Activated T-helper 17 cell treated with anti-CD3 and anti-CD28 coated beads, Interleukin-2, amount 50 U/mL, for 72 hours (primary cell): ENCODE data around the gene DNAH14. TPM values are rescaled to one million over a fixed set of nuclear protein-coding genes. Genes with fewer than 3 reads are reported as not detected.
"Not testable (repeated sequence)": the region's sequence is repeated elsewhere in the genome, so short reads cannot be mapped to it uniquely, and the experiment has no call there.

Experiments
- ATAC-seq: fragments of 150-1000 bp; cut with Tn5 transposase; replicated peaks from 2 replicates; pipeline ENCODE4 v1.10.0; 2021; ENCODE audit warnings: mild to moderate bottlenecking, moderate library complexity
- H3K27ac Mint-ChIP-seq: one replicate; pipeline ENCODE4 v1.8.0; 2022; ENCODE audit warnings: mixed read lengths
- H3K27me3 Mint-ChIP-seq: one replicate; pipeline ENCODE4 v1.8.0; 2022; ENCODE audit warnings: mixed read lengths
- H3K36me3 Mint-ChIP-seq: one replicate; pipeline ENCODE4 v1.8.0; 2022; ENCODE audit warnings: low read depth, mild to moderate bottlenecking, mixed read lengths
- H3K4me1 Mint-ChIP-seq: one replicate; pipeline ENCODE4 v1.8.0; 2022; ENCODE audit warnings: mixed read lengths
- H3K4me3 Mint-ChIP-seq: one replicate; pipeline ENCODE4 v1.8.0; 2022; ENCODE audit warnings: mild to moderate bottlenecking, mixed read lengths
- H3K9me3 Mint-ChIP-seq: one replicate; pipeline ENCODE4 v1.8.0; 2022; ENCODE audit warnings: mixed read lengths
- total RNA-seq, 2 donors: library from RNA; stranded (reverse); gene quantifications; one replicate each; pipeline ENCODE4 v1.2.3, GENCODE V29; 2022

DNAH14 gene
- total RNA-seq, 2 donors from 2014 or later = 0.16 to 2.2 TPM

DNA sequence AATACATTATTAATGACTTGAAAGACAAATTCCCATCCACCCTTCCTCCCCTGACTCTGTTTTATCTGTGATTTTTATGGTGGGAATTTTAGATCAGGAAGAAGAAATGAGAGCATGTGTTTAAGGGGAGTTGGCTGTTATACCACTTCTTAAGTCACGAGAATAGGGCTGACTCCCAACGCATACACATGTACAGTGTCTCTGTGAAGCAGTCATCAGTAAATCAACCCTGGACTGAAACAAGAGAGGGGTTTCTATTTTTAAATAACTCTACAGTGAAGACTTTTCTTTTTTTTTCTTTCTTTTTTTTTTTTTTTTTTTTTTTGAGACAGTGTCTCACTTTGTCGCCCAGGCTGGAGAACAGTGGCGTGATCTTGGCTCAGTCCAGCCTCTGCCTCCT, 392.3 kb downstream of the DNAH14 start:
- Mint-ChIP-seq H3K9me3 (no peaks in the 10 kb centered on the region), H3K27me3 (peaks cover 5% of the 10 kb centered on the region), H3K4me3 (no peak overlapping the region), H3K4me1 (no peaks in the 10 kb centered on the region), H3K36me3 (no peaks in the 10 kb centered on the region), H3K27ac (no peak overlapping the region)
- ATAC-seq = no peak

- Mint-ChIP-seq H3K9me3 (no peaks in the 10 kb centered on the region), H3K27ac (no peak overlapping the region)
- no peak for ATAC-seq
Measured at GRCh38 chr1:225329041-225329440, 399.6 kb downstream of the DNAH14 start.

GRCh38 chr1:225329996-225330395, 400.5 kb downstream of the DNAH14 start:
- not testable (repeated sequence) for H3K9me3 Mint-ChIP-seq, H3K27ac Mint-ChIP-seq, H3K27me3 Mint-ChIP-seq, ATAC-seq, H3K4me1 Mint-ChIP-seq, H3K36me3 Mint-ChIP-seq, H3K4me3 Mint-ChIP-seq

More at GRCh38 chr1:225329041-225329440, 399.6 kb downstream of the DNAH14 start:
- no peak overlapping the region for H3K4me3 Mint-ChIP-seq
- no peaks in the 10 kb centered on the region for H3K27me3 Mint-ChIP-seq
- no peaks in the 10 kb centered on the region for H3K36me3 Mint-ChIP-seq
- no peaks in the 10 kb centered on the region for H3K4me1 Mint-ChIP-seq

DNA sequence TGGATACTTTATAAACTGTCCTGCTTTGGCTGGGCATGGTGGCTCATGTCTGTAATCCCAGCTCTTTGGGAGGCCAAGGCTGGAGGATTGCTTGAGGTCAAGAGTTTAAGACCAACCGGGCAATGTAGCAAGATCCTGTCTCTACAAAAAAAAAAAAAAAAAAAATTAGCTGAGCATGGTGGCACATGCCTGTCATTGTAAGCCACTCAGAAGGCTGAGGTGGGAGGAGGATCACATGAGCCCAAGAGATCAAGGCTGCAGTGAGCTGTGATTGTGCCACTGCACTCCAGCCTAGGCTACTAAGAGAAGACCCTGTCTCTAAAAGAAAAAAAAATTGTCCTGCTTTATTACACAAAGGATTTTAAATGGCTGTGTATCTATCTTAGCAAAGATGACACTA, 403.2 kb downstream of the DNAH14 start:
- H3K9me3 Mint-ChIP-seq = no peaks in the 10 kb centered on the region
- no peaks in the 10 kb centered on the region for H3K27me3 Mint-ChIP-seq
- H3K36me3 Mint-ChIP-seq = no peaks in the 10 kb centered on the region
- H3K4me3 Mint-ChIP-seq = no peak overlapping the region
- H3K27ac Mint-ChIP-seq = no peak overlapping the region
- no peak for ATAC-seq
- no peaks in the 10 kb centered on the region for H3K4me1 Mint-ChIP-seq

- H3K9me3 Mint-ChIP-seq, H3K27ac Mint-ChIP-seq, H3K4me3 Mint-ChIP-seq, H3K36me3 Mint-ChIP-seq, H3K27me3 Mint-ChIP-seq, ATAC-seq, H3K4me1 Mint-ChIP-seq: not testable (repeated sequence)
Measured at GRCh38 chr1:225335098-225335778, 405.8 kb downstream of the DNAH14 start.

GRCh38 chr1:225338545-225338944, 409.1 kb downstream of the DNAH14 start:
- Mint-ChIP-seq H3K27ac (no peak overlapping the region), H3K36me3 (no peaks in the 10 kb centered on the region), H3K9me3 (no peaks in the 10 kb centered on the region), H3K4me1 (no peaks in the 10 kb centered on the region), H3K4me3 (no peak overlapping the region), H3K27me3 (peaks cover 7% of the 10 kb centered on the region)
- no peak for ATAC-seq

DNA sequence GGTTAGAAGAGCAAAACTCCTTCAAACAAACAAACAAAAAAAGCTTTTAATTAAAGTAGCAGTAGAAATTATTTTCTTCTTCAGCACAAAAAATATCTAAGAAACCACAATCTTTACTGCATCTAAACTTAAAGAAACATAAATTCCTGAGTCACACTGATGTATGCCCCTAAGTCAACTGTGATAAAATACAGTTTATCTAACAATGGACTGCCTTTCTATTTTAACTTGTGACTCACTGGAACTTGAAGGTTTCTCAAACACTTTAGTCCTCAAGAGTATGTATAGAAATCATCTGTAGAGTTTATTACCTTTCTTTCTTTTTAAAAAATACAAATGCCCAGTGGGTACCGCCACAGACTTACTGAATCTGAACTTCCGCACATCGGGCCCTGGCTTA, 412.2 kb downstream of the DNAH14 start:
- Mint-ChIP-seq H3K4me3 (no peak overlapping the region), H3K9me3 (no peaks in the 10 kb centered on the region), H3K27me3 (peaks cover 18% of the 10 kb centered on the region), H3K4me1 (no peaks in the 10 kb centered on the region), H3K36me3 (no peaks in the 10 kb centered on the region), H3K27ac (no peak overlapping the region)
- no peak for ATAC-seq

- Mint-ChIP-seq H3K9me3 (no peaks in the 10 kb centered on the region), H3K4me3 (no peak overlapping the region), H3K27ac (no peak overlapping the region)
Measured at GRCh38 chr1:225342695-225343094, 413.2 kb downstream of the DNAH14 start.

DNA sequence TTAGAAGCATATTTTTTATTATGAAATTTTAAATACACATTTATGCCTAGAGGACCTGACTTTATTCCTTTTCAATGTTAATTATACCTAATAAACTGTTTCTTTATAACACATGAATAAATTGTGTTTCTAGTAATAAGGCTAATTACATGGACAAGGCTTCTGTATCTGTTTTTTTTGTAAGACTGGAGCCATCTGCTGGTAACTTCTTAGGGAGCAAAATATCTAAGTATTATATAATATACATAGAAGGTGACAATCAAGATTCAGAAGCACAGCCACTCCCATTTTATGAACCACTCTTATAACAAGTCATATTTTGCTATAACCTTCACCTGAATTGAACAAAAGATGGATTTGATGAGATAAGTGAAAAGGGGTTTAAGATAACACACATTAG, 414.1 kb downstream of the DNAH14 start:
- ATAC-seq = no peak
- Mint-ChIP-seq H3K27me3 (peaks cover 30% of the 10 kb centered on the region), H3K9me3 (no peaks in the 10 kb centered on the region), H3K36me3 (no peaks in the 10 kb centered on the region), H3K27ac (no peak overlapping the region), H3K4me1 (no peaks in the 10 kb centered on the region), H3K4me3 (no peak overlapping the region)

More at GRCh38 chr1:225342695-225343094, 413.2 kb downstream of the DNAH14 start:
- H3K27me3 Mint-ChIP-seq = peaks cover 22% of the 10 kb centered on the region
- H3K4me1 Mint-ChIP-seq = no peaks in the 10 kb centered on the region
- H3K36me3 Mint-ChIP-seq = no peaks in the 10 kb centered on the region
- no peak for ATAC-seq

DNA sequence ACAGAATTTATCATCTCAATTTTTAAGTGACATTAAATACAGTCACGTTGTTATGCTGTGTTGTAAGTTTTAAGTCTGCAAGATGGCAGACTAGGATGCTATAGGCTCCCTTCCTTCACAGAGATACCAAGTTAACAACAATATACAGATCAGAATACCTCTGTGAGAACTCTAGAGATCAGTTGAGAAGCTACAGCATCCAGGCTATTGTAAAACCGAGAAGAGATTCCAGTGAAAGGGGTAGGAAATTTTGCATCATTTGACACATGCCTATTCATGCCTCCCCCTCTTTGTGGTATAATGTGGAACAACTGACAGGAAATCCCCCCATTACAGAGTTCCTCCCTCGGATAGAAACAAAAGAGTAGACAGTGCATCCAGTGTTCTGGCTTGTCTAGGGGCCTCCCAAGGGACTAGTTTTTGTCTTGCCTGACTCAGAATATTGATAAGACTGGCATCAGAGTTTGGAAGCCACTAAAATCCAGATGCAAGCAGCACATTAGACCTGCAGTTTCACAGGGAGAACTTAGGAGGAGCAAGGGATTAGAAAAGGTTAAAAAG, 417.7 kb downstream of the DNAH14 start:
- no peaks in the 10 kb centered on the region for H3K9me3 Mint-ChIP-seq
- H3K4me1 Mint-ChIP-seq = no peaks in the 10 kb centered on the region
- no peak overlapping the region for H3K27ac Mint-ChIP-seq
- no peak overlapping the region for H3K4me3 Mint-ChIP-seq
- no peaks in the 10 kb centered on the region for H3K36me3 Mint-ChIP-seq
- H3K27me3 Mint-ChIP-seq = peaks cover 29% of the 10 kb centered on the region
- ATAC-seq = no peak

- Mint-ChIP-seq H3K4me3 (no peak overlapping the region), H3K4me1 (no peaks in the 10 kb centered on the region), H3K36me3 (no peaks in the 10 kb centered on the region), H3K9me3 (no peaks in the 10 kb centered on the region), H3K27me3 (peaks cover 31% of the 10 kb centered on the region), H3K27ac (no peak overlapping the region)
- ATAC-seq = no peak
Measured at GRCh38 chr1:225348400-225348799, 418.9 kb downstream of the DNAH14 start.

DNA sequence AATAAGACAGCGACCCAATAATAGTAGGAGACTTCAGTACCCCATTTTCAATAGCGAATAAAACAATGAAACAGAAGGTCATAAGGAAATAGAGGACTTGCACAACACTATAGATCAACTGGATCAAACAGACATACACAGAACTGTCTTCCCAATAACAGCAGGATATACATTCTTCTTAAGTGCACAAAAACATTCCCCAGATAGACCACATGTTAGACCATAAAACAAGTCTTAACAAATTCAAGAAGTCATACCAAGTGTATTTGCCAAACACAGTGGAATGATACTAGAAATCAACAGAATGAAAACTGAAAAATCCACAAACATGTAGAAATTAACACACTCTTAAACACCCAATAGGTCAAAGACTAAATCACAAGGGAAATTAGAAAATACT, 420.4 kb downstream of the DNAH14 start:
- Mint-ChIP-seq H3K4me1 (no peaks in the 10 kb centered on the region), H3K27me3 (peaks cover 28% of the 10 kb centered on the region), H3K4me3 (no peak overlapping the region), H3K27ac (no peak overlapping the region), H3K36me3 (no peaks in the 10 kb centered on the region), H3K9me3 (no peaks in the 10 kb centered on the region)
- ATAC-seq = no peak

- H3K4me3 Mint-ChIP-seq = no peak overlapping the region
- H3K36me3 Mint-ChIP-seq = no peaks in the 10 kb centered on the region
- H3K27me3 Mint-ChIP-seq = peaks cover 25% of the 10 kb centered on the region
Measured at GRCh38 chr1:225350872-225351271, 421.4 kb downstream of the DNAH14 start.

GRCh38 chr1:225354906-225355305, 425.4 kb downstream of the DNAH14 start:
- no peaks in the 10 kb centered on the region for H3K9me3 Mint-ChIP-seq
- no peak for ATAC-seq
- no peaks in the 10 kb centered on the region for H3K4me1 Mint-ChIP-seq
- H3K4me3 Mint-ChIP-seq = no peak overlapping the region
- H3K36me3 Mint-ChIP-seq = no peaks in the 10 kb centered on the region
- H3K27ac Mint-ChIP-seq = no peak overlapping the region
- H3K27me3 Mint-ChIP-seq = peaks cover 33% of the 10 kb centered on the region

More at GRCh38 chr1:225350872-225351271, 421.4 kb downstream of the DNAH14 start:
- no peaks in the 10 kb centered on the region for H3K4me1 Mint-ChIP-seq
- ATAC-seq = no peak
- H3K9me3 Mint-ChIP-seq = no peaks in the 10 kb centered on the region
- H3K27ac Mint-ChIP-seq = no peak overlapping the region

DNA sequence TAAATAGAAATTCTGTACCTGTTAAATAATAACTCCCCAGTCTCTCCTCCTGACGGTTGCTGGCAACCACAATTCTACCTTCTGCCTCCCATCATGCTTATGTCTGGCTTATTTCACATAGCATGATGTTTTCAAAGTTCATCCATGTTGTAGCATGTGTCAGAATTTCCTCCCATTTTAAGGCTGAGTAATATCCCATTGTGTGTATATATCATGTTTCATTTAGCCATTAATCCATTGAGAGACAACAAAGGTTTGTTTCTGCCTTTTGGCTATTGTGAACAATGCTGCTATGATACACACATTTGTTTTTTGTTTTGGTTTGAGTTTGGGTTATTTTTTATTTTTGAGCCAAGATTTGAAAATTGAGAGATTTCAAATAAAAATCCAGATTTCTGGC, 426.4 kb downstream of the DNAH14 start:
- H3K9me3 Mint-ChIP-seq = no peaks in the 10 kb centered on the region
- no peak overlapping the region for H3K27ac Mint-ChIP-seq
- no peak for ATAC-seq
- no peaks in the 10 kb centered on the region for H3K4me1 Mint-ChIP-seq
- peaks cover 29% of the 10 kb centered on the region for H3K27me3 Mint-ChIP-seq
- no peak overlapping the region for H3K4me3 Mint-ChIP-seq
- H3K36me3 Mint-ChIP-seq = no peaks in the 10 kb centered on the region
